Lower leg skin (tissue), 4 donors: ENCODE results near the gene BIRC7. TPM values are rescaled to one million over a fixed set of nuclear protein-coding genes. Genes with fewer than 3 reads are reported as not detected.
A peak's percentile ranks its signal among the peaks of the same experiment; 100 is the strongest.

Source experiments
- DNase-seq, 2 donors: peaks; one replicate each; pipeline ENCODE4 v3.0.0-alpha.2; 2019; ENCODE audit warnings: low spot score in 2 of 2
- H3K4me3 ChIP-seq: fragments of 200-600 bp; sonication (generic); 2 replicates; pipeline ENCODE4 v1.5.1; 2017; ENCODE audit warnings: mild to moderate bottlenecking, low read depth; ENCODE audit not compliant: poor library complexity, severe bottlenecking
- POLR2A ChIP-seq, 2 donors: fragments of 450-650 bp; IDR thresholded peaks; one replicate each; pipeline ENCODE4 v1.6.1; 2016 to 2017; ENCODE audit warnings: antibody characterized with exemption in 2 of 2, mild to moderate bottlenecking in 1 of 2, moderate library complexity in 1 of 2
- WGBS, 2 donors: methylation state at CpG; one replicate each; pipeline ENCODE4 v1.1.5; 2018; 5-methylcytosine and 5-hydroxymethylcytosine counted together
- intact Hi-C: fragments of 100-400 bp; cut with DNase I; formaldehyde crosslinking; loops from one replicate; pipeline ENCODE4 v1.15.0; 2023; ENCODE audit warnings: low total_unique reads
- total RNA-seq, 4 donors: library from RNA; depleted of rRNA; stranded (reverse); fragments of >200 nt; gene quantifications; one replicate each; pipeline ENCODE4 v1.1.0, GENCODE V29; 2016
- TF ChIP-seq, protein P1 (sequence below), 3 donors: fragments of 450-650 bp; IDR thresholded peaks; one replicate each; pipeline ENCODE4 v1.5.1; 2016; ENCODE audit warnings: antibody characterized with exemption in 3 of 3, mild to moderate bottlenecking in 3 of 3, moderate library complexity in 2 of 3

BIRC7 gene
- total RNA-seq, 4 donors from 2014 or later, result 0.53 to 2.5 (median 1.4) TPM; not detected in 1

DNA sequence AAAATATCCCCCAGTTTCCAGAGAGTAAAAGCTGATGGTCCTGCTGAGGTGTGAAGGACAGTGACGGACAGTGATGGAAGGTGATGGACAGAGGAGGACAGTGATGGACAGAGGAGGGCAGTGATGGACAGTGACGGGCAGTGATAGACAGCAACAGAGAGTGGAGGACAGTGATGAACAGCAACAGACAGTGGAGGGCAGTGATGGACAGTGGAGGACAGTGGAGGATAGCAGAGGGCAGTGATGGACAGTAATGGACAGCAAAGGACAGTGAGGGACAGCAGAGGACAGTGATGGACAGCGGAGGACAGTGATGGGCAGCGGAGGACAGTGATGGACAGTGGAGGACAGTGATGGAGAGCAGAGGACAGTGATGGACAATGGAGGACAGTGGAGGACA lies 21.2 kb downstream of the BIRC7 start:
- no peak overlapping the region for H3K4me3 ChIP-seq
- WGBS, 2 donors, result 87 to 93% methylated on average over 4 of the region's 4 CpGs
- DNase-seq, result no peak
- no peak for TF ChIP-seq POLR2A (IDR thresholded peaks at IDR 0.05)
- TF ChIP-seq, protein P1, sequence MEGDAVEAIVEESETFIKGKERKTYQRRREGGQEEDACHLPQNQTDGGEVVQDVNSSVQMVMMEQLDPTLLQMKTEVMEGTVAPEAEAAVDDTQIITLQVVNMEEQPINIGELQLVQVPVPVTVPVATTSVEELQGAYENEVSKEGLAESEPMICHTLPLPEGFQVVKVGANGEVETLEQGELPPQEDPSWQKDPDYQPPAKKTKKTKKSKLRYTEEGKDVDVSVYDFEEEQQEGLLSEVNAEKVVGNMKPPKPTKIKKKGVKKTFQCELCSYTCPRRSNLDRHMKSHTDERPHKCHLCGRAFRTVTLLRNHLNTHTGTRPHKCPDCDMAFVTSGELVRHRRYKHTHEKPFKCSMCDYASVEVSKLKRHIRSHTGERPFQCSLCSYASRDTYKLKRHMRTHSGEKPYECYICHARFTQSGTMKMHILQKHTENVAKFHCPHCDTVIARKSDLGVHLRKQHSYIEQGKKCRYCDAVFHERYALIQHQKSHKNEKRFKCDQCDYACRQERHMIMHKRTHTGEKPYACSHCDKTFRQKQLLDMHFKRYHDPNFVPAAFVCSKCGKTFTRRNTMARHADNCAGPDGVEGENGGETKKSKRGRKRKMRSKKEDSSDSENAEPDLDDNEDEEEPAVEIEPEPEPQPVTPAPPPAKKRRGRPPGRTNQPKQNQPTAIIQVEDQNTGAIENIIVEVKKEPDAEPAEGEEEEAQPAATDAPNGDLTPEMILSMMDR (IDR thresholded peaks at IDR 0.05), result peak in 1 of 3 donors; percentile 17
- intact Hi-C loops, result no loop called here

DNA sequence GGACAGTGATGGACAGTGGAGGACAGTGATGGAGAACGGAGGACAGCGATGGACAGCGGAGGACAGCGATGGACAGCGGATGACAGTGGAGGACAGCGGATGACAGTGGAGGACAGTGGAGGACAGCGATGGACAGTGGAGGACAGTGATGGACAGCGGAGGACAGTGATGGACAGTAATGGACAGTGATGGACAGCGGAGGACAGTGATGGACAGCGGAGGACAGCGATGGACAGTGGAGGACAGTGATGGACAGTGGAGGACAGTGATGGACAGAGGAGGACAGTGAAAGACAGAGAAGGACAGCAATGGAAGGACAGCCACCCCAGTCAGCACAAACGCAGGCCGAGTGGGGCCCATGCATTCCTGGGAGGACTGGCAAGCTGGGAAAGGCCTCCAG lies 21.9 kb downstream of the BIRC7 start:
- intact Hi-C loops, result no loop called here
- WGBS, 2 donors, result 84 to 85% methylated on average over 13 of the region's 13 CpGs
- no peak overlapping the region for H3K4me3 ChIP-seq
- TF ChIP-seq, protein P1 (IDR thresholded peaks at IDR 0.05), result no peak
- TF ChIP-seq POLR2A (IDR thresholded peaks at IDR 0.05), result no peak
- no peak for DNase-seq

DNA sequence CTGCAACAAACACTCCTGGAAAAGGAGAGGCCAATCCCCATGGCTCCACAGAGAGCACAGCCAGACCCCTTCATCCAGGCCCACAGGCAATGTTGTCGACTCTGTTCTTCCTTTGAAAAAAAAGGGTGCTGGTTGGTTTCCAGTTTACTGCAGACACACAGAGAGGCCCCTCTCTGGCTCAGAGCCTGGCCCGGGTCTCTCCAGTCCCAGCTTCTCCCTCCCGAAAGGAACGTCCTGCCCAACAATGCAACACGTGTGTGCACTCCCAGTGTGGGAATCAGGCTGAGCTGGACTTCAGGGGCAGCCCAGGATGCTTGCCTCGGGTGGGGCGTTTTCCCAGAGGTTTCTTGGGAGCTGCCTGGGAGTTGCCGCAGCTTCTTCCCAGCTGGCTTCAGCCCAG lies 23.1 kb downstream of the BIRC7 start:
- WGBS, 2 donors, result 21 to 33% methylated on average over 5 to 8 of the region's 8 CpGs
- TF ChIP-seq POLR2A (IDR thresholded peaks at IDR 0.05), result no peak
- TF ChIP-seq, protein P1 (IDR thresholded peaks at IDR 0.05), result no peak
- DNase-seq, result no peak
- intact Hi-C loops, result no loop called here
- no peak overlapping the region for H3K4me3 ChIP-seq

DNA sequence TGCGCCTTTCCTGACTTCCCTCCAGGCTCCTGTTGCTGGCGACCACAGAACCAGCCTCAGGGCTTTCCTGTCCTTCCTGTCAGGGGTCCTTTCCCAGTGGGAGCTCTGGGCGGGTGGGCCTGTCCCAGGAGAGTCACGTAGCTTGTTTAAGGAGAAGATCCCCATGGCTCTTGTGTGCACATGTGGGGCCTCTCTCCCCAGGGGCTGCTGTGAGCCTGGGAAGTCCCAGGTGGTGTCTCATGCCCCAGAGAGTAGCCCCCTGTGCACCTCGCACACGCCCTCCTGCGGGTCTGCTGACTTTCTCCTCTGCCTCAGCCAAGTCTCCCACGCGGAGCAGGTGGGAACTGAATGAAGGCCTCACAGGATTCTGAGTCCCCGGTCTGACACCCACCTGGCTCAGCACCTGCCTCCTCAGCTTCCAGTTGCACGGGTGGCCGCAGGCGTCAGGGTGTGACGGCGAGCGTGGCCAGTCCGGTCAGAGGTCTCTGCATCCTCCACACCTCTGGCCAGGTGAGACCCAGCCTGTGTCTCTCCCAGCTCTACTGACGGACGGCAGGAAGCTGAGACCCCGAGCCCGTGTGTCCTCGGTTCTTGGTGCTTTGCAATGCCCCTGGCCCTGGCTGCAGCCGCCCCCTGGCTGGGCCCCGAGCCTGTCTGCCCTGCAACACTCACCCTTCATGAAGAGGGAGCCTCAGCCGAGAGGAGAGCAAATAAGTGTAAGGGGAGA lies 24.2 kb downstream of the BIRC7 start:
- no peak overlapping the region for H3K4me3 ChIP-seq
- WGBS, 2 donors, result 80 to 87% methylated on average over 25 of the region's 25 CpGs
- no peak for DNase-seq
- TF ChIP-seq, protein P1 (IDR thresholded peaks at IDR 0.05), result no peak
- no peak for TF ChIP-seq POLR2A (IDR thresholded peaks at IDR 0.05)
- intact Hi-C loops, result no loop called here

DNA sequence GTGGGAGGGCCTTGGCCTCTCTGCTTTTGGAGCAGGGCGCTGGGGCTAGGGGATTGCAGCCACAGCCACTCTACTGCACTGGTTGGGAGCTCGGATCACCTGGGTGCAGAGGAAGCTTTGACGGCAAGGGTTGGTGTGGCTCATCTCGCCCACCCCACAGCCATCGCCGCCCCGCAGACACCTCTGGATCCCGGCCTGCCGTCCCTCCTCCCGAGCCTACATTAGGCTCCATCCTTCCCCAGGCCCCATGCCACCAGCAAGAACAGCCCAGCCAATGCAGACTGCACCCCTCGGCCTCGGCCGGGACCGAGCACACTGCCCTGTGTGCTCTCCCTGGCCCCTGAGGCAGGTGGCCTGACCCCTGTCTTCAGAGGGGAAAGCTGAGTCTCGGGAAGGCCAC lies 24.8 kb downstream of the BIRC7 start:
- intact Hi-C loops, result no loop called here
- WGBS, 2 donors, result 92 to 93% methylated on average over 12 to 13 of the region's 15 CpGs
- TF ChIP-seq, protein P1 (IDR thresholded peaks at IDR 0.05), result no peak
- TF ChIP-seq POLR2A (IDR thresholded peaks at IDR 0.05), result no peak
- no peak overlapping the region for H3K4me3 ChIP-seq
- DNase-seq, result no peak
